ENCODE data around the gene SLC2A1.

The SLC2A1 gene

DNA sequence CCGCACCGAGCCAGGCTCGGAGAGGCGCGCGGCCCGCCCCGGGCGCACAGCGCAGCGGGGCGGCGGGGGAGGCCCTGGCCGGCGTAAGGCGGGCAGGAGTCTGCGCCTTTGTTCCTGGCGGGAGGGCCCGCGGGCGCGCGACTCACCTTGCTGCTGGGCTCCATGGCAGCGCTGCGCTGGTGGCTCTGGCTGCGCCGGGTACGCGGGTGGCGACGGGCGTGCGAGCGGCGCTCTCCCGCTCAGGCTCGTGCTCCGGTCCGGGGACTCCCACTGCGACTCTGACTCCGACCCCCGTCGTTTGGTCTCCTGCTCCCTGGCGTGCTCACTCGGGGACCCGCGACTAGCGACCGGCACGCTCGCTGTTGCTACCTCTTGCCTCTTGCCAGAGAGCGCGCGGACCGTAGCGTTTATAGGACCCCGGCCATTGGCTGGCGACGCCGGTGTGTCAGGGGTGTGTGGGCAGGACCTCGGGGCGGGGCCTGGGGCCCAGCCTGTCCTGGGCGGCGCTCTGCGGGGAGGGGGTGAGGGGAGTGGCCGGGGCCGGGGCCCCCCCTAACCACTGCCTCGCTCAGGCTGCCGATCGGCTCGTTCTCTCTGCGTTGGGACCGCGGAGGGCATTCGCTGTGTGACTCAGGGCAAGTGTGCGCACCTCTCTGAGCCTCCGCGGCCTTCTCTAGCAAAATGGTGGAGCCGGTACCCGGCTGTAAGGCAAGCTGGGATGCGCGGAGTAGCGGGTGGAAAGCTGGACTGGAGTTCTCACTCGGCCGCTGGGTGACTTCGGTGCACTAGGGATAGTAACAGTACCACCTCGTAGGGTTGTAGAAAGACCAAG is at the start of gene SLC2A1:
TSS of gene SLC2A1 (minus strand) at position 381 of the 832 bp plus-strand sequence. CDS start at position 164, 217 bp downstream.
- peak; percentile 97 for DNase-seq

DNA sequence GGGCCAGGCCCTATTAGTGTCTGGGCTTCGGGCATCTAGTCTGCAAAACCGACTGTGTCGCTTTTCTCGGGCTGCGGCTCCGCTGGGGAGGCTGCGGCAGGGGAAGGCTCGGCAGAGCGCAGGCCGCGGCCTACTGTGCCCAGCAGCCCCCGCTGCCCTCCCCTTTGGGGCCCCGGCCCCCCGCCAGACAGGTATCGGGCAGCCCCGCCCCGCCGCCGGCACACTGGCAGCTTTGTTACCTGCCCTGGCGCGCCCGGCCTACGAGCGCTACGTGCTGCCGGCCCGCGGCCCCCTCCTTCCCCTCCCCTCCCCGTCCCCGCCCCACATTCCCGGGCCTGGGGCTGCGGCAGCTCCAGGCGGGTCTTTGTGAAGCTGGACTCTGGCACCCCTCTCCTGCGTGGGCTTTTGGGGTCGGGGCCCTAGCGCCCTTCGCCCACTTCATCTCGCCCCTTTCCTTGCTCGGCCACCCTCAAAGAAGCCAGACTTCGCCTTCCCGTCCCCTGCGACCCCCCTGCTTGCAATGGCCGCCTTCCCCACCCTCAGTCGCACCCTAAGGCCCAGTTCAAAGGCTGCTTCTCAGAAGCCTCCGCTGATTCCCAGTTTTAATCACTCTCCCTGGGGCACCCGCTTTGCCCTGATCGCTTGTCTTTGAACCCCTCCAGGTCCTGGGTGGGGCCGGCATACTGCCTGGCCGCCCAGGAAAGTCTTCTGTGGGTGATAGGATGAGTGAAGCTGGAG is 48.9 kb upstream of the SLC2A1 start:
- no peak for DNase-seq

DNA sequence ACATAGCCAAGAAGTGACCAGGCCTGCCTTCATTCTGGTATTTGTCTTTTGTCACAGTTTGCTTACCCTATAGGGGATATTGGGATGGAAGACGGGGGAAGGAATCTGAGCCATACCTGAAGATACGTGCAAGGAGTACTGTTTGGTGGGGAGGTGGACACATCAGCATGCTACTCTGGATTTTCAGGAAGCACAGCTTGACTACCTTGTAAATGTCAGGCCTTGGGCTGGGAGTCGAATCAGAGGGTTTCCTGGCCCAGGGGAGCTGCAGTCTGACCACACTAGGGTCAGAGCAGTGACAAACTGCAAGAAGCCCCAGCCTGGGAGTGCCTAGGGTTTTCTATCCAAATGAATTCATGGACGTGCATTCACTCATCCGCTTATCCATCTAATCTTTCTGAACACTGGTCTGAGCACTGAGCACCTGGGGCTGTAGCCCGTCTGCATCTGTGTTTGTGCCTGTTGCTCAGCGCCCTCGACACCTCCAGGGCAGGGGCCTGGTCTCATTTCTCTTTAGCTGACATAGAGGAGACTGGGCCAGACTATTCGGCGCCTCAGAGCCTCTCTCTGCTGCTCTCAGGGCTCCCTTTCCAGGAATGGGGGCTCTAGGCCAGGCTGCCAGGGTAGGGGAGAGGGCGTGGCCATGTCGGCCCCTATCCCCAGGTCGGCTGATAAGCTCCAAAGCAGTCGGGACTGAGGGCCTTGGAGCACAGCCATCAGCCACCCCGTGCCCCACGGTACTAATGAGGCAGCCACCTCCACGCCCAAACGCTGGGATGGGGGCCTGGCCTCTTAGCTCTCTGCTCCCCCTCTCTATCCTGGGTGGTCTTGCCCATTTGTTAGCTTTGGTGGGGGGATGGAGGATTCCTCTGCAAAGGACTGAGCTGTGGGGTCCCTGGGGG is 47.0 kb upstream of the SLC2A1 start:
- DNase-seq, result peak; percentile 79

DNA sequence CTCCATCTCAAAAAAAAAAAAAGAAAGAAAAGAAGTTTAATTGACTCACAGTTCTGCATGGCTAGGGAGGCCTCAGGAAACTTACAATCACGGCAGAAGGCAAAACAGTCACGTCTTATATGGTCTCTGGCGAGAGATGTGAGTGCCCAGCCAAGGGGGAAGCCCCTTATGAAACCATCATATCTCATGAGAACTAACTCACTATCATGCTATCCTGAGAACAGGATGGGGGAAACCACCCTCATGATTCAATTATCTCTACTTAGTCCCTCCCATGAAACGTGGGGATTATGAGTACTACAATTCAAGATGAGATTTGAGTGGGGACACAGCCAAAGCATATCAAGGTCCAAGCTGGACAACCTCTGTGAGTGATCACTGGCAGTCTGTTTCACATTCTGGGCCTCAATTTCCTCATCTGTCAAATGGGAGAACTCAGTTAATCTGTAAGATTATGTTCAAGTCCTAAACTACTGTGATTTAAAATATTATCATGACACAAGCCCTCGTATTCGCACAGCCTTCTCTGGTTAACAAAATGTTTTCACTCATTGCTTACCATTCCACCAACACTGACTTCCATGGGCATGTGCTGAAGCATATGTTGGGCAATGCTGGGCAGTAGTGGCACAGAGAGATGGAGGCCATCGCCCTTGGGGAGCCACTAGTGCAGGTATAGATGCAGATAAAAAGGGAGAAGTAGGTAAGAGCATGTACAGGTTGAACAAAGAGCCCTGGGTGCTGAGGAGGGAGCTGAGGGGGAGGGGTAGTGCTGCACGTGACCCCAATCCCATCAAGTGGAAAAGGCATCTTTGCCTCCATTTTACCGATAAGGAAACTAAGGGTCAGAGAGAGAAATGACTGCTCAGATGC is 46.2 kb upstream of the SLC2A1 start:
- peak; percentile 30 for DNase-seq

DNA sequence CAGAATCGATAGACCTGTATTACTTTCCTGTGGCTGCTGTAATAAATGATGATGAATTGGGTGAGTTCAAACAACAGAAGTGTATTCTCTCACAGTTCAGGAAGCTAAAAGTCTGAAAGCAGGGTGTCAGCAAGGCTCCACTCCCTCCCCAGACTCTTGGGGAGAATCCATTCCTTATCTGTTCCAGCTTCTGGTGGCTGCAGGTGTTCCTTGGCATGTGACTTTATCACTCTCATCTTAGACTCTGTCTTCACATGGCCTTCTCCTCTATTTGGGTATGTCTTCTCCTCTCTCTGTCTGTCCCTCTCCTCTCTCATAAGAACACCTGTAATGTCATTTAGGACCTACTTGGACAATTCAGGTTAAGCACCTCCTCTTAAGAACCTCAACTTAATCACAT is 44.1 kb upstream of the SLC2A1 start:
- DNase-seq, result no peak

DNA sequence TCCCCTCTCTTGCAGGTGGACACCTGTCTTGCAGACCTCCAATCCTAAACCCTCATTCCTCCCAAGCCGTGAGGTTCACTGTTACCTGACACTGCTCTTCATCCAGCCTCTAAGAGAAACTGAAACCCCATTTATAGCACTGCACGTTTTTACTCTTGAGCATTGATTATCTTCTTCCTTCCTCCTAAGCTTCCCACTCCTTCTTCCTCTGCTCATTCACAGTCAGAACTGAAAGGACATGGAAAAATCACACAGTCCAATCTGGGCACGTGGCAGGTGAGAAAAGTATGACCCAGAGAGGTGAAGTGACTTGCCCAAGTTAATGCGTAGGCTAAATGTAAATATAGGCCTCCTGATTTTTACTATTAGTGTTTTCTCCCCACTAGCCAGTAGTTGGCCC is 43.4 kb upstream of the SLC2A1 start:
- DNase-seq, result no peak

DNA sequence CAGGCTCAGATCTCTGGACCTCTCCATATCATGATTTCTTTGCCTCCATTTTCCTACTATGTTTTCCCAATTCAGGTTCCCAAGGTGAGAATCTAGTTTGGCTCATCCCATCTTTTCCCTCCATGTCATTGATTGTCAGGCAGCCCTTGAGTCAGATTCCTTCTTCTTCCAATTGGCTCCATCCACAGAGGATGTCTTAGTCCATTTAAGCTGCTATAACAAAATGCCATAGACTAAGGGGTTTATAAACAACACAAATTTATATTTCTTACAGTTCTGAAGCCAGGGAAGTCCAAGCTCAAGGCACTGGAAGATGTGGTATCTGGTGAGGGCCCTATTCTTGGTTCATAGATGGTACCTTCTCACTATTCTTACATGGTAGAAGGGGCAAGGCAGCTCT is 42.8 kb upstream of the SLC2A1 start:
- no peak for DNase-seq

DNA sequence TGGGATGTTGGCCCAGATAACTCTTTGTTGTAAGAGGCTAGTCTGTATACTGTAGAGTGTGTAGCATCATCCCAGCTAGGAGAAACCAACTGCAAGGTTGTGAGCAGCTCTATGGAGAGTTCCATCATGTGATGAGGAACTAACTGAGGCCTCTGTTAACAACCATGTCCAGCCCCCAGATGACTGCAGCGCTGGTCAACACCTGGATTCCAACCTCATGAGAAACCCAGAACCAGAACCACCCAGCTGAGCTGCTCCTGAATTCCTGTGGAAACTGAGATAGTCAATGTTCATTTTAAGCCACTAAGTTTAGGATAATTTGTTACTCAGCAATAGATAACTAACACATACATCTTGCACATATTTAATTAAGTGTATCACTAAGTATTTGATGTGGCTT is 41.6 kb upstream of the SLC2A1 start:
- DNase-seq, result no peak

DNA sequence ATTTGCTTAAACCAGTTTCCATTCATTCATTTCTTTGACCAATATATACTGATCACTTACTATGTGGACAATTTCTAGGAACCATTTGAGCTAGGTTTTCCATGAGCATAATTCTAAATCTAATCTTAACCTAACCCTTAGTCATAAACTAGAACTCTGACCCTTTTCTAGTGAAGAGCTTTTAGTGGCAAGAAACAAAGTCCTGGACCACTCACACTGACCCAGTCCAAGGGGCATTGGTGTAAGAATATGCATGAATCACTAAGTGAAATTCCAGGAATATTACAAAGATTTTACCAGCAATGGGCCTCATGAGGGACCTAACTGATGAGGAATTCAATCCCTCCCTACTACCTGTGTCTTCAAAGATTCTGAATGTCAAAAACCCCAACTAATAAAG is 40.6 kb upstream of the SLC2A1 start:
- no peak for DNase-seq

DNA sequence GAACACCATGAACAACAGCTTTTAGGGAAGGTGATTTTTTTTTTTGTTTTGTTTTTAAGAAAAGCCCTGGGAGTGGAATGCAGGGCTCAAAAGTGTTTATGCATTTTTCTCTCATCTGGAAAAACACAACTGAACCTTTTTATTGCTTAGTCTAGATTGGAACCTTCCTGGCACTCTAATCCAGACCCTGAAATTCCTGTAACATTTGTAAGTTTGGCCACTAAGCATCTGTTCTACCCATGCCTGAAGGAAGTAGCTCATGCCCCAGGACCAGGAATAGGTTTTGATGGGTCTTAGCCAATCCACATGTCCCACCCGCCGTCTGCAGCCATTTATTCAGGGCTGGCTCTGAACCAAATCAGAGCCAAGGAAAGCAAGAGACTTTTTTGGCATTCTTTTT is 39.7 kb upstream of the SLC2A1 start:
- DNase-seq, result no peak

DNA sequence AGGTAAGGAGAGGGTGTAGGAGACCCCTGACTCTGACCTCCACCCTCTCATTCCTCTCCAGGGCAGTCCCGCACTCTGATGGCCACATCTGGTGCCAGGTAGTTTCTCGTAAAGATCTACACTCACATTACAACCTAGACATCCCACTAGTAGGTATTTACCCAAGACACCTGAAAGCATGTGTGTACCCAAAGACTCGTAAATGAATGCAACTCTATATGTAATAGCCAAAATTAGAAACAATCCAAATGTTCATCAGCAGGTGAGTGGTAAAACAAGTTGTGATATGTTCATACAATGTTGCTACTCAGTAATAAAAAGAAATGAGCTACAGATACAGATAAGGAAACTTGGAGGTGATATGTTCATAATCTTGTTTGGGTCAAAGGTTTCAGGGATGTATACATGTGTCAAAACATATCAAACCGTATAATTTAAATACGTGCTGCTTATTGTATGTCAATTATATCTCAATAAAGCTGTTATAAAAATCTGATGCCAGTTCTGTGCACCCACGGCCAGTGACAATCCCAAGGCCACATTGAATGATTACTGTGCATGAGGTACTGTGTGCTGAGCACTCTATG is 37.8 kb upstream of the SLC2A1 start:
- no peak for DNase-seq

DNA sequence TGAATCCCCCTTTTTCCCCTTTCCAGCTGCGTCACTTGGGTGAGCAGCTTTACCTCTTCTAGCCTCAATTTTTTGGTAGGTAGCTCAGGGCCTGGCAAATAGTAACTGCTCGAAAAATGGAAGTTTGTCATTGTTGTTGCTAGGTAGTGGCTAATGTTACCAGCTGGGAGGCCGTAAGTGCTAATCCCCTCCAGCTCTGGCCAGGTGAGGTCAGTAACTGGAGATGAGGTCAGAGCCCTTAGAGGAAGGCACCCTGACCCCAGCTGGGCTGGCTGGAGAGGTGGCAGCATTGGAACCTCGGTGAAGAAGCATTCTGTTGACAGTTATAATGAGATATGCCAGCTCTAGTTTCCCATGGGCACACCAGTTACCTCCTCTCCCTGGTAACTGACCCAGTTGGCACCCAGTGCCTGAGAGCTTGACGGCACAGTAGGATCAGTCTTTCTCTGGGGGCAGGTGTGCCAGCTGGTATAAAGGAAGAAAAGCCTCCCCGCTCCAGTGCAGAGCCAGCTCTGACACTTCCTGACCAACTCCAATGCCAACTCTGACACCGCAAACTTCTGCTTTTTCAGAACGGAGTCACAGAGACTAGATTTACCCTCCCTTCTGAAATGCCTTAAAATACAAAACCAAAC is 35.0 kb upstream of the SLC2A1 start:
- DNase-seq, result no peak

DNA sequence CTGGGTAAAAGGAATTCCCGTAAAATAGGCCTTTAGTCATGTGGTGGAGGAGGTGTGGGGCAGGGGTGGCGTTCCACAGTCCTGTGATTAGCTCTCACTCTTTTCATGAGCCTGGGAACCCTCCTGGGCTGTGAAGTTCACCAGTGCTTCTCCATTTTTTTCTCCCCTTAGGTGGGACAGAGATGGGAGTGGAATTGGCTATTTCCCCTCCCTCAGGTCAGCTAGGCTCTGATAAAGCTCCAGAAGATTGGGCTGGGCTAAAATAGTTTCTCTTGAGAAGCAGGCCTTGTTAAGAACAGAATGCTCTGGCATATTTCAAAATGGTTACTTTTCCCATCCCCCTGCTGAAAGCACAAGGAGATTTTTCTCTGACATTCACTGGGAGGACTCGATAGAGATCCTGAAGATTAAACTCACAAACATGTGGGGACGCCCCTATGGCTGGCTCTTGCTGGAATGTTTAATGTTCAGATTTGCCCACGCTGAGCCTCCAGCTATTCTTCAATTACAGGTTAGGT is 33.4 kb upstream of the SLC2A1 start:
- no peak for DNase-seq

DNA sequence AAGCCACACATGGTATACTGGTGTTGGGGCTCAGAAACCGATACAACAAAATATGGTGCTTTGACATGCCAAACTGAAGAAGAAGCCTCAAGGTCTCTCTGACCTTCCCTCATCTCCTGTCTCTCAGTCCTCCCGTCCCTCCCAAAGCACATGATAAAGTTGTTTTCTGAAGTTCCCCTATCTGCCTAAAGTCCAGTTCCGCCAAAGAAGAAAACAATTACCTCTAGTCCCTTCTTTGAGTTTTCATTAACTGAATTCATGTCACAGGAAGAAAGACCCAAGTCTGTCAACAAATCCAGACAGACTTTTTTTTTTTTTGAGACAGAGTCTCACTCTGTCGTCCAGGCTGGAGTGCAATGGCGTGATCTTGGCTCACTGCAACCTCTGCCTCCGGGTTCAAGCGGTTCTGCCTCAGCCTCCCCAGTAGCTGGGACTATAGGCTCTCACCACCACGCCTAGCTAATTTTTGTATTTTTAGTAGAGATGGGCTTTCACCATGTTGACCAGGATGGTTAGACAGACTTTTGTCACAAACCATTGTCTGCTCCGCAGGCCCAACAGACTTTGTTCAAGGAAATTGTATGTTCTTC is 32.2 kb upstream of the SLC2A1 start:
- DNase-seq, result no peak

DNA sequence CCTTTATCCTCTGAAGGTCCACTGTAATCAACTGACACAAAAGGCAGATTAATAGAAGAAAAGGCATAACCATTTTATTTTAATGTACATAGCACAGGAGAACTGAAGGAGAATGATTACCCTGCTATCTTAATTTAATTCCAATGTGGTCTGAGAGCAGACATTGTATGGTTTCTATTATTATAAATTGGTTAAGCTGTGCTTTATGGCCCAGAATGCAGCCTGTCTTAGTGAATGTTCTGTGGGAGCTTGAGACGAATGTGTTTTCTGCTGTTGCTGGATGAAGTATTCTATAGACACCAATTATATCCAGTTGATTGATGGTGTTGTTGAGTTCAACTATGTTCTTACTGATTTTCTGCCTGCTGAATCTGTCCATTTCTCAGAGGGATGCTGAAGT is 25.0 kb upstream of the SLC2A1 start:
- no peak for DNase-seq

DNA sequence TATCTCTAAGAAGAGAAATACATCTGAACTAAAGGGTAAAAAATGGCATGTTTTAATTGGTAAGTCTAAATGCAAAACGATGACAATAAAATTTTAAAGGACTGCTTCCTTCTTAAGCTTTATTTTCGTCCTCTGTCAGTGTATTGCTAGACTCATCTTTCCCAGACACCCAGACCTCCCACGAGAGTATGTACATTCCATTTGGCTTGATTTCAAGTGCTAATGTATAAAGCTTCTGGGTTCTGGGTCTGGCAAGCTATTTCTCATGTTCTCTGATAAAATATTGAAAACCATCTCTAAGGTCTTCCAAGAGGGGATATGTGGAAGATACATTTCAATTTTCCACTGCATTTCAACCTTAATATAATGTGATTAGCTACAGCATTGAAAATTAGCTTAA is 24.6 kb upstream of the SLC2A1 start:
- no peak for DNase-seq

DNA sequence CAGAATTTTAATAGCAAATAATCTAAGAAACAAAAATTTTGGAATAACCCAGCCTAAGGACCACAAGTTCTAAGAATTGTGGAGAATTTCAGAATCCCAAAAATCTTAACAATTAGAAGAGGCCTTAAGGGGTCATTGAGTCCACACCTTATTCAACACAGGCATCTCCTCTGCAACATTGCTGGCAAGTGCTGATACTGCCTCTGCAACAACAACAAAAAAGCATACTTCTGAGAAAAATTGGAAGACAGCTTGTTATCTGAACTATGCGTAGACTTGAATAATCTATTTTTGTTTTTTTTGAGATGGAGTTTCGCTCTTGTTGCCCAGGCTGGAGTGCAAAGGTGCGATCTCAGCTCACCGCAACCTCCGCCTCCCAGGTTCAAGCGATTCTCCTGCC is 24.0 kb upstream of the SLC2A1 start:
- no peak for DNase-seq

DNA sequence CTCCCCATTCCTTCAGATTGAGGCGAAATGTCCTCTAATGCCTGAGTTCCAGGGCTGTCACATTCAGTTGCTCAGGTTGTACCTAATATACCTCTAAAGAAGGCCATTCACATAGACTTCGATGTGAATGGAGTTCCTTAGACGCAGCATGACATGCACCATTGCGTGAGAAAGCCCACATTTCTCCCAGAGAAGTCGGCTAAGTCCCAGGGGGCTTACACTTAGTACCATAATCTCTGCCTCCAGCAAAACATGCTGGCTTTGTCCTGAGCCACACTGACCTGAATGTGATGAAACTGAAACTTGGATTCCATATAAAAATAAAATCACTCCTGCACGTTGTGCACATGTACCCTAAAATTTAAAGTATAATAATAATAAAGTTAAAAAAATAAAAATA is 23.2 kb upstream of the SLC2A1 start:
- DNase-seq, result peak; percentile 76

DNA sequence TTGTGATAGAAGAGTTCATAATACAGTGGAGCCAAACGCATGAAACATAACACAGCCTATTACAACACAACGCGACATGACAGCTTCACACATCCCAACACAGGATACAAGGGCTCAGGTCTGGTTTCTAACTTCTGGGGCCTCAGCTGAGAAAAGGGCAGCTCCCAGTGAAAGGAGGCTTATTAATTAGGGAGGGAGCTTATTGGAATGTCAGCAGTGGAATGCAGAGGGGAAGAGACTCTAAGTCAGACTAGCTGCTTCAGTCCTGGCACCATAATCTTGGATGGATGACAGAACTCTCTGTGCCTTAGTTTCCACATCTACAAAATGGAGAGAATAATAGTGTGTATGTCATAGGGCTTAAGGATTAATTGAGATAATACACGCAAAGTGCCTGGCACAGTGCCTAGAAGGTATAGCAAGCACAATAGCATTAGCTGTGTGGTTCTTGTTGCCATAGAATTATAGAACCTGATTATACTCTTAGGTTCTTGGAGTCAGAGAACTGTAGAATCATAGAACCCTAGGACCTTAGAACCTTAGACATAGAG is 22.7 kb upstream of the SLC2A1 start:
- DNase-seq, result peak; percentile 59
